Stimulated activated CD4-positive, alpha-beta T cell treated with anti-CD3 and anti-CD28 coated beads, Interleukin-2, amount 100 ng/mL, for 48 hours (primary cell): ENCODE results near the gene ACBD3.
A peak's percentile ranks its signal among the peaks of the same experiment; 100 is the strongest.
"Not testable (repeated sequence)": the region's sequence is repeated elsewhere in the genome, so short reads cannot be mapped to it uniquely, and the experiment has no call there.

ENCODE experiments used
- DNase-seq, 2 donors: peaks; one replicate each; pipeline ENCODE4 v3.0.0-alpha.2; 2020

ACBD3 gene

GRCh38 chr1:226186124-226187018 lies at the start of gene ACBD3:
TSS of gene ACBD3 (minus strand) at chr1:226186741. CDS start at chr1:226186675, 66 bp downstream.
- peak; percentile 67 to 72 for DNase-seq

DNA sequence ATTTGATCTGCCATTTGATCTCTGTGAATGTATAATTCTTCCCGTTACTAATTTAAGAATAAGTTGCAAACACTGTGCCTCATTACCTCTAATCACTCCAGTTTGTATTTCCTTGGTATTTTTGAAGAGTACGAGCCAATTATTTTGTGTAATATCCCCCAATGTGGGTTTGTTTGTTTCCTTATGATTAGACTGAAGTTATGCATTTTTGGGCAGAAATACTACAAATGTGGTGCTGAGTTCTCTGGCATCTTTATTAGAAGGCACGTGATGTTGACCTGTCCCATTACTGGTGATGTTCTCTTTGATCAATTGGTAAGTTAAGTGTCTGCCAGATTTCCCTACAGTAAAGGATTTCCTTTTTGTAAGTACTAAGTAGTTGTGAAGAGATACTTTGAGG lies 47.3 kb upstream of the ACBD3 start:
- DNase-seq = no peak

DNA sequence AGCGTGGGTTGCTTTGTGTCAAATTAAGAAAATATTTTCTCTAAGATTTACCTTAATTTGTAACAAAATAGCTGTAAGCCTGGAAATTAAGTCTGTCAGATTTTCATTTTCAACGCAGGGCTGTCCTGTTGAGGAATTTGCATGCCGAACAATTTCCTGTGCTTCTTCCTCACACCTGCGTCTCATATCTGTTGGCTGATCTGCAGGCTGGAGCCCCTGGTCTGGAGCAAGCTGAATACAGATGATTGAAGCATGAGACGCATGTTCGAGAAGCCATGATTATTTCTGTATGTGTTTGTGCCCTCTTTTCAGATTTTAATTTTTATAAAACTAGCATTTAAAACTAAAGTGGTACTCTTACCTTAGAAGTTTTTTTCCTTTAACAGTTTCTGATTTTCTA lies 46.8 kb upstream of the ACBD3 start:
- DNase-seq = no peak

- DNase-seq = no peak
These were observed 40.1 kb upstream of the ACBD3 start for GRCh38 chr1:226226601-226227000.

DNA sequence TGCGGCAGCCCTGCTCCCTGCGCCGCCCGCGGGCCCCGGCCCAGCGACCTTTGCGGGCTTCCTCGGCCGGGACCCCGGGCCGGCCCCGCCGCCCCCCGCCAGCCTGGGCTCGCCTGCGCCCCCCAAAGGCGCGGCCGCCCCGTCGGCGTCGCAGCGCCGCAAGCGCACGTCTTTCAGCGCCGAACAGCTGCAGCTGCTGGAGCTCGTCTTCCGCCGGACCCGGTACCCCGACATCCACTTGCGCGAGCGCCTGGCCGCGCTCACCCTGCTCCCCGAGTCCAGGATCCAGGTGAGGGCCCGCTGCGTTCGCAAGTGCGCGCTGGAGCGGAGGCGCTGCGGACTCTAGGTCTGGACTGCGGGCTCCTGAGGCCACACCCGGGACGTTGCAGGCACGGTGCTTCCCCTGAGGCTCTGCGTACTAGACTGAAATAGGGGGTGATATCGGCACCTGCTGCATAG lies 37.3 kb upstream of the ACBD3 start:
- DNase-seq = peak in 1 of 2 donors; percentile 14

GRCh38 chr1:226223157-226223785 lies 36.7 kb upstream of the ACBD3 start, which contains the start of gene MIXL1:
TSS of gene MIXL1 (plus strand) at chr1:226223664. CDS start at chr1:226223682, 18 bp downstream.
- DNase-seq = no peak

DNA sequence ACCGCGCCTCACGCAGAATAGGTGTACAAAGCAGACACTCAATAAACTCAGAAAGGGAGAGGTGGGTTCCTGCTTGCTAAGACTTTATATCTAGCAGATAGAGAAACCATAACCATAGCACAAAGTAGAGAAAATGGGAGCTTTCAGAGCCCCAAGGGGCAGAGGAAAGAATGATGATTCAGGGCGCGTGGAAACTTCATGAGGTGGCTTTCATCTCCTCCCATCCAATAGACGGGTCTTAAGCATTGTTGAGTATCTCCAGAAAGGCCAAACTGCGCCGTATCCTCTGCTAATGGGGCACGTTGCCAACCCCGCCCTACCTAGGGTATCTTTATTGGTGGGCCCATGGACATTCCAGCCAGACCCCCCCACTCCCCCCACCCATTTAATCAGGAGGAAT lies 36.1 kb upstream of the ACBD3 start:
- no peak for DNase-seq

- DNase-seq = no peak
These were observed 34.1 kb upstream of the ACBD3 start for GRCh38 chr1:226220473-226221189.

- no peak for DNase-seq
These were observed 30.7 kb upstream of the ACBD3 start for GRCh38 chr1:226217273-226217672.

DNA sequence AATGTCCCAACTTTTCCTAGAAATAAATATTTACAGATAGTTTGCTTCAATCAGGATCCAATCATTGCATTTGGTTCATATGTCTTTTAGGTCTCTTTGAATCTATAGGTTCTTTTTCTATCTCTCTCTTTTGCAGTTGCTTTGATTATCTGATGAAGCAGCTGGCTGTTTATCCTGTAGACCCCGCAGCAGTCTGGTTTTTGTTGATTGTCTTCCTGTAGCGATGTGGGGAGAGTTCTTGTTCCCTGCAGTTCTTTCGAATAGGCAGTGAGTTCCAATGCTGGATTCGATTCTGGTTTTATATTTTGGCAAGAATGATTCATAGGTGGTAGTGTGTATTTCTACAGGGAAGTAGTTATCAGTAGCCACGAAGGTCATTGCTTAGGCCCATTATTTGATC lies 29.5 kb upstream of the ACBD3 start:
- no peak for DNase-seq

- no peak for DNase-seq
These were observed 28.7 kb upstream of the ACBD3 start for GRCh38 chr1:226215239-226215638.

DNA sequence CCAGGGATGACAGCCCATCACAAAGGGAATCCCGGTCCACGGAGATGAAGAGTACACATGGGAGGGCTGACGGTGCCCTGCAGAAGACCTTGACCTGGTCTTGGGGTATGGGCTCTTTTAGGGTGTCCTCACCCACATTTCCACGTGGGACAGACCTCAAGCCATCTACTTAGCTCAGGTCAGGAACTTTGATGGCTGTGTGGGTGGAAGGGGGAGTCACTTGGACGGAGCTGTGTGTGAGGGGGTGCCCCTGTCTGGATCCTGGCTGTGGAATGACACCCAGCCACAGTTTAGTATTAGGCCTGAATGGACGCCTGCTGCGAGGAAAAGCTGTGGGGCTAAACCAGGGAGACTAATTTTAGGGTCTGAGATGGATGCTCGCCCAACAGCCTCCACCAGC lies 26.0 kb upstream of the ACBD3 start:
- DNase-seq = no peak

- DNase-seq = no peak
These were observed 24.8 kb upstream of the ACBD3 start for GRCh38 chr1:226211181-226211821.

- DNase-seq = no peak
These were observed 24.1 kb upstream of the ACBD3 start for GRCh38 chr1:226210571-226211176.

DNA sequence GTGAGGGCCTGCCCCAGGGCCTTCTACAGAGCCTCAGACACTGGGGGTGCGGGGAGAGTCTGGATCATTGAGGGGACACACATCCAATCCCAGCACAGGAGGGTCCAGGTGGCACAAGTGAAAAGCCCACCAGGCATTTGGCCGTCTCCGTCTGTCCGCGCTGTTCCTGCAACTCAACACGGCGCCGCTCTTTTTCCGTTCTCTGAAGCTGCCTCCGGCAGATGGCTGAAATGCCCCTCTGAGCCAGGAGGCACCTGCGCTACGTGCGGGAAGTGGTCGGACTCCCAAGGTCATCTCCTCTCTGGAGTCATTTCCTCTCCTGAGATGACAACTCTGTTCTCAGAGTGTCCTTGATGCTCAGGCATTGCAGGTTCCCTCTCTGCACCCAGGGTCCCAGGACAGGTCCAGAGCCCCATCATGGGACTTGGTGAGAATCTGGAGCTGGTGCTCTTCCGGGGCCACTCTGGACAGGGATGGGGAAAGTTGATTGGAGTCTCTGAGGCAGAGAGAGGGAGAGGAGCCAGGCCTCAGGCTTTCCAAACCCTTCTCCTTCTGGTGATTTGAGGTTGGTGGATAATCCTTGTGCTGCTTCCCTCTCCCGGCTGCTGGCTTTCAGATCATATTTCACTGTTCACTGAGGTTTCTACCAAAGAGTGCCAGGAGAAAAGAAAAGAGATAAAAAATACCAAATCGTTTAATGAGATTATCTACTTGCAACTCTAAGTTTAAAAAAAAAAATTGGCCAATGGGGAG lies 22.9 kb upstream of the ACBD3 start:
- DNase-seq = no peak

DNA sequence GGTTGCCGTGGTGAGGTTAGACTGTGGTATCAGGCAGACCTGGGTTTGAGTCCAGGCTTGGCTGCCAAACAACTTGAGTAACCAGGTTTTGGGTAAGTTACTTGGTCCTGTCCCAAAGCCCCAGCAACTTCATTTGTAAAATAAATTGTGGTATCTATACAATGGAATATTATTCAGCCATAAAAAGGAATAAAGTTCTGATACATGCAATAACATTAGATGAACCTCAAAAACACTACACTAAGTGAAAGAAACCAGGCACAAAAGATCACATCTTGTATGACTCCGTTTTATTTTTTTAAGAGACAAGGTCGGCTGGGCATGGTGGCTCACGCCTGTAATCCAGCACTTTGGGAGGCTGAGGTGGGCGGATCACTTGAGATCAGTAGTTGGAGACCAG lies 20.5 kb upstream of the ACBD3 start:
- no peak for DNase-seq

DNA sequence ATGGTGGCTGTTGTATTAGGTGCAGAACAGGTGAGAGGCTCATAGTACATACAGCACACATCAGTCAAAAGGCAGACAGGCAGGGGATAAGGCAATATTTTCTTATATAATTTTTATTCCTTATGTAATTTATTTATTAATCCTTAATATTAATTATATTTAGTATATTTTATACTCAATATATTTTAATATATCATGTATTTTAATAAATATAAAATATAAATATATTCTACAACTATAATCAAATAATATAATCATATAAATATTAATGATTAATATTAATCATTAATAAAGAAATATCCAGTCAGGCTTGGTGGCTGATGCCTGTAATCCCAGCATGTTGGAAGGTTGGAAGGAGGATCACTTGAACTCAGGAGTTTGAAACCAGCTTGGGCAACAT lies 17.7 kb upstream of the ACBD3 start:
- no peak for DNase-seq

DNA sequence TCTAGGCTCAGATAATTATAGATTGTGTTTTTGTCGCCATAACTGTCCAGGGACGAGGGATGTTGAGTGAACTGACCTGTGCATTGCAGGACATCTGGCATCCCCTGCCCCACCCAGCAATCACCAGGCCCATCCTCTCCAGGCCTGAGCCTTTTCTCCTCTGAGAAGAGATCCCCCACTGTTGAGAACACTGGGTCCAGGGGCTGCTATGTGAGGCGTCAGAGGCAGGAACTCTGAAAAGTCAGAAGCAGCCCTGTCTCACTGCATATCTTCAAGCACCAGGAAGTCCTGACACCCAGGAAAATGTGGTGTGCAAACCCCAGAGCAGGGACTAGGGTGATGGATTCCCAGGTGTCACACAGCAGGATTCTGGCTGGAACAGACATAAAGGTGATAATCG lies 17.1 kb upstream of the ACBD3 start:
- DNase-seq = no peak

- DNase-seq = no peak
These were observed 16.7 kb upstream of the ACBD3 start for GRCh38 chr1:226203240-226203639.

DNA sequence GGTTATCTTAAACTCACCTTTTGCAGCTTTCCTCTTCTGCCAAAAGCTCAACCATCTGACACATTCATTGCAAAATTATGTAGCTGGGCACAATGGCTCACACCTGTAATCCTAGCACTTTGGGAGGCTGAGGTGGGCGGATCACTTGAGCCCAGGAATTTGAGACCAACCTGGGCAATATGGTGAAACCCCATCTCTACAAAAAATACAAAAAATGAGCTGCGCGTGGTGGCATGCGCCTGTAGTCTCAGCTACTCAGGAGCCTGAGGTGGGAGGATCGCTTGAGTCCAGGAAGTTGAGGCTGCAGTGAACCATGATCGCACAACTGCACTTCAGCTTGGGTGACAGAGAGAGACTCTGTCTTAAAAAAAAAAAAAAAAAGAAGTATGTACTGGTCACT lies 16.1 kb upstream of the ACBD3 start:
- DNase-seq = not testable (repeated sequence)

DNA sequence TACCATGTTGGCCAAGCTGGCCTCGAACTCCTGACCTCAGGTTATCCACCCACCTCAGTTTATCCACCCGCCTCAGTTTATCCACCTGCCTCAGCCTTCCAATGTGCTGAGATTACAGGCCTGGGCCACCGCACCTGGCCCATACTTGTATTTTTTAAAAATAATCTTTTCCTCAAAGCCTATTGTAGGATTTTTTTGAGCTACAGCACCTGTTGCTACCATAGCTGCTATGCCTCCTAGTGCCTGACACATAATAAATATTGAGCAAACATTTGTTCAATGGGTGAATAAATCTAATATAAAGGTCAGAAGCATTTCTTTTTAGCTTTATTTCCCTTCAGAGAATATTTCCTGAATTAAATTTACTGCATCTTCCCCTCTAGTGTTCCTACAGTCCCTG lies 15.7 kb upstream of the ACBD3 start:
- DNase-seq = no peak
